Fibroblast of lung (primary cell): Measurements from ENCODE around the gene TEX261. TPM values are rescaled to one million over a fixed set of nuclear protein-coding genes. Genes with fewer than 3 reads are reported as not detected.
"Not testable (repeated sequence)": the region's sequence is repeated elsewhere in the genome, so short reads cannot be mapped to it uniquely, and the experiment has no call there.

Experiments
- DNase-seq, 2 donors: peaks; one replicate each; pipeline versions ENCODE4 v3.0.0 to v3.0.0-alpha.2; 2010; ENCODE audit warnings: low read depth in 2 of 2
- H2AFZ ChIP-seq: 2 replicates; pipeline ENCODE4 v1.5.1; 2012; ENCODE audit warnings: low read length, control low read depth, inconsistent platforms
- H3K27ac ChIP-seq: 2 replicates; pipeline ENCODE4 v1.5.1; 2011; ENCODE audit warnings: low read length, control low read depth; ENCODE audit not compliant: insufficient read depth
- H3K27me3 ChIP-seq: 2 replicates; pipeline ENCODE4 v1.5.1; 2011; ENCODE audit warnings: mild to moderate bottlenecking, low read length; ENCODE audit not compliant: control insufficient read depth, insufficient read depth
- H3K36me3 ChIP-seq: 2 replicates; pipeline ENCODE4 v1.5.1; 2011; ENCODE audit warnings: low read length; ENCODE audit not compliant: control insufficient read depth, insufficient read depth
- H3K4me1 ChIP-seq: 2 replicates; pipeline ENCODE4 v1.5.1; 2011; ENCODE audit warnings: low read length; ENCODE audit not compliant: control insufficient read depth, insufficient read depth; ENCODE audit errors: extremely low read depth
- H3K4me2 ChIP-seq: 2 replicates; pipeline ENCODE4 v1.5.1; 2011; ENCODE audit warnings: low read length, control low read depth; ENCODE audit not compliant: insufficient read depth; ENCODE audit errors: extremely low read depth
- H3K4me3 ChIP-seq, 4 experiments: fragments of 200-600 bp in 1 of 4; sonication (generic) in 1 of 4; replicated peaks in 1 of 4; 2 replicates each; pipeline ENCODE4 v1.5.1; 2011 to 2016; ENCODE audit warnings: low read length in 4 of 4, low read depth in 3 of 4, mild to moderate bottlenecking in 3 of 4, control low read depth in 2 of 4, inconsistent platforms in 1 of 4, mixed read lengths in 1 of 4; ENCODE audit not compliant: insufficient read depth in 1 of 4; ENCODE audit errors: control extremely low read depth in 1 of 4
- H3K79me2 ChIP-seq: 2 replicates; pipeline ENCODE4 v1.5.1; 2012; ENCODE audit warnings: mild to moderate bottlenecking, low read length, inconsistent platforms; ENCODE audit not compliant: control insufficient read depth, insufficient read depth
- H3K9ac ChIP-seq: 2 replicates; pipeline ENCODE4 v1.5.1; 2011; ENCODE audit warnings: mild to moderate bottlenecking, low read length, control low read depth; ENCODE audit not compliant: insufficient read depth
- H3K9me3 ChIP-seq: 2 replicates; pipeline ENCODE4 v1.5.1; 2012; ENCODE audit warnings: low read depth, low read length; ENCODE audit not compliant: control insufficient read depth, insufficient read depth
- H4K20me1 ChIP-seq: 2 replicates; pipeline ENCODE4 v1.5.1; 2011; ENCODE audit warnings: low read length; ENCODE audit not compliant: control insufficient read depth, insufficient read depth; ENCODE audit errors: extremely low read depth
- EZH2 ChIP-seq: IDR thresholded peaks from 2 replicates; pipeline ENCODE4 v1.5.1; 2012; ENCODE audit warnings: low read length, control low read depth, mild to moderate bottlenecking; ENCODE audit errors: missing control alignments
- polyA plus RNA-seq, 2 donors: library from polyadenylated mRNA; depleted of rRNA in 1 of 2; stranded (reverse) in 1 of 2; unstranded in 1 of 2; fragments of >200 nt; gene quantifications; 2 replicates each; pipeline ENCODE4 v1.2.1, GENCODE V29; 2011 to 2012; ENCODE audit warnings: missing spikeins in 1 of 2
- total RNA-seq: library from RNA; depleted of rRNA; stranded (reverse); fragments of >200 nt; gene quantifications from 2 replicates; pipeline ENCODE4 v1.2.1, GENCODE V29; 2014
- TF ChIP-seq, protein P1 (sequence below), 2 donors: IDR thresholded peaks in 1 of 2; conservative IDR thresholded peaks in 1 of 2; 1 replicate in 1 of 2; 2 replicates in 1 of 2; pipeline ENCODE4 v1.5.1; 2011 to 2012; ENCODE audit warnings: low read length in 2 of 2, control low read depth in 1 of 2, inconsistent platforms in 1 of 2, low read depth in 1 of 2, mild to moderate bottlenecking in 1 of 2

Gene TEX261
- total and polyA plus RNA-seq, 2 donors (not counting 1 experiment from before 2014, with no cell fraction given): 33.0 to 72.6 TPM

- TF ChIP-seq EZH2: no peak
- TF ChIP-seq, protein P1, sequence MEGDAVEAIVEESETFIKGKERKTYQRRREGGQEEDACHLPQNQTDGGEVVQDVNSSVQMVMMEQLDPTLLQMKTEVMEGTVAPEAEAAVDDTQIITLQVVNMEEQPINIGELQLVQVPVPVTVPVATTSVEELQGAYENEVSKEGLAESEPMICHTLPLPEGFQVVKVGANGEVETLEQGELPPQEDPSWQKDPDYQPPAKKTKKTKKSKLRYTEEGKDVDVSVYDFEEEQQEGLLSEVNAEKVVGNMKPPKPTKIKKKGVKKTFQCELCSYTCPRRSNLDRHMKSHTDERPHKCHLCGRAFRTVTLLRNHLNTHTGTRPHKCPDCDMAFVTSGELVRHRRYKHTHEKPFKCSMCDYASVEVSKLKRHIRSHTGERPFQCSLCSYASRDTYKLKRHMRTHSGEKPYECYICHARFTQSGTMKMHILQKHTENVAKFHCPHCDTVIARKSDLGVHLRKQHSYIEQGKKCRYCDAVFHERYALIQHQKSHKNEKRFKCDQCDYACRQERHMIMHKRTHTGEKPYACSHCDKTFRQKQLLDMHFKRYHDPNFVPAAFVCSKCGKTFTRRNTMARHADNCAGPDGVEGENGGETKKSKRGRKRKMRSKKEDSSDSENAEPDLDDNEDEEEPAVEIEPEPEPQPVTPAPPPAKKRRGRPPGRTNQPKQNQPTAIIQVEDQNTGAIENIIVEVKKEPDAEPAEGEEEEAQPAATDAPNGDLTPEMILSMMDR (conservative IDR thresholded peaks at IDR 0.05 in 1 of 2, IDR thresholded peaks at IDR 0.05 in 1 of 2; ENCODE audit: low read depth in 1 of 2, low read length in 2 of 2): peak; percentile 75 to 86
- peak overlapping the region; percentile 86 for H2AFZ ChIP-seq
- H3K4me3 ChIP-seq: peak overlapping the region in 2 of 4 experiments; percentile 41 to 47
- no peaks in the 10 kb centered on the region for H3K36me3 ChIP-seq
- H4K20me1 ChIP-seq: no peaks in the 10 kb centered on the region
- H3K9ac ChIP-seq: no peak overlapping the region
- H3K79me2 ChIP-seq: no peaks in the 10 kb centered on the region
- no peaks in the 10 kb centered on the region for H3K27me3 ChIP-seq
- no peaks in the 10 kb centered on the region for H3K4me1 ChIP-seq
- H3K9me3 ChIP-seq: no peaks in the 10 kb centered on the region
- peak; percentile 45 to 67 for DNase-seq
- H3K27ac ChIP-seq: no peak overlapping the region
- H3K4me2 ChIP-seq: peak overlapping the region; percentile 39
These were observed 6.3 kb upstream of the TEX261 start for GRCh38 chr2:71000780-71001591.

- not testable (repeated sequence) for H2AFZ ChIP-seq, H3K4me3 ChIP-seq
These were observed 5.3 kb upstream of the TEX261 start for GRCh38 chr2:70999931-71000330.

GRCh38 chr2:70999362-70999761 is 4.7 kb upstream of the TEX261 start:
- H3K79me2 ChIP-seq: peaks cover 2% of the 10 kb centered on the region
- no peak for TF ChIP-seq EZH2
- TF ChIP-seq, protein P1 (conservative IDR thresholded peaks at IDR 0.05 in 1 of 2, IDR thresholded peaks at IDR 0.05 in 1 of 2; ENCODE audit: low read depth in 1 of 2, low read length in 2 of 2): no peak
- H3K4me1 ChIP-seq: peaks cover 3% of the 10 kb centered on the region
- H3K4me2 ChIP-seq: no peak overlapping the region
- H3K9ac ChIP-seq: no peak overlapping the region
- H3K4me3 ChIP-seq: no peak overlapping the region
- H4K20me1 ChIP-seq: no peaks in the 10 kb centered on the region
- no peaks in the 10 kb centered on the region for H3K9me3 ChIP-seq
- H3K36me3 ChIP-seq: no peaks in the 10 kb centered on the region
- no peaks in the 10 kb centered on the region for H3K27me3 ChIP-seq
- H2AFZ ChIP-seq: no peak overlapping the region
- no peak overlapping the region for H3K27ac ChIP-seq
- no peak for DNase-seq

More at GRCh38 chr2:70999931-71000330, 5.3 kb upstream of the TEX261 start:
- H3K27ac ChIP-seq, H3K9ac ChIP-seq, H3K9me3 ChIP-seq, H3K27me3 ChIP-seq, DNase-seq, H4K20me1 ChIP-seq, H3K79me2 ChIP-seq, H3K36me3 ChIP-seq, H3K4me1 ChIP-seq, H3K4me2 ChIP-seq: not testable (repeated sequence)

DNA sequence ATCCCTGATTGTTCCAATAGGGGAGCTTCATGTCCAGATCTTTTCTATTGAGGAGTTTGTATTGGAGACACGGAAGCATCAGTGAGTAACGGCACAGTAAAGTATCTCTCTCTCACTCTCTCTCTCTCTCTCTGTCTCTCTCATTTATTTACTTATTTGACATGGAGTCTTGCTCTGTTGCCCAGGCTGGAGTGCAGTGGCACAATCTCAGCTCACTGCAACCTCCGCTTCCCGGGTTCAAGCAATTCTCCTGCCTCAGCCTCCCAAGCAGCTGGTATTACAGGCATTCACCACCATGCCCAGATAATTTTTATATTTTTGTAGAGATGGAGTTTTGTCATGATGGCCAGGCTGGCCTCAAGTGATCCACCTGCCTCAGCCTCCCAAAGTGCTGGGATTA is 4.2 kb upstream of the TEX261 start:
- not testable (repeated sequence) for H3K79me2 ChIP-seq, H3K9ac ChIP-seq, H3K4me2 ChIP-seq, H3K27me3 ChIP-seq, H3K4me1 ChIP-seq, H3K4me3 ChIP-seq, H3K9me3 ChIP-seq, H3K27ac ChIP-seq, H2AFZ ChIP-seq, H4K20me1 ChIP-seq, DNase-seq, H3K36me3 ChIP-seq
